HG03520 (cell line): ENCODE data around the gene SLC44A3.
A peak's percentile ranks its signal among the peaks of the same experiment; 100 is the strongest.

Experiments
- ATAC-seq: cut with Tn5 transposase; IDR thresholded peaks from one replicate; pipeline ENCODE4 v1.9.1; 2021; ENCODE audit warnings: mild to moderate bottlenecking, moderate library complexity; ENCODE audit not compliant: unreplicated experiment

Gene SLC44A3

GRCh38 chr1:94905207-94905606, 85.0 kb downstream of the SLC44A3 start:
- no peak for ATAC-seq

GRCh38 chr1:94906382-94906781, 86.2 kb downstream of the SLC44A3 start:
- no peak for ATAC-seq

GRCh38 chr1:94907136-94907535, 87.0 kb downstream of the SLC44A3 start:
- no peak for ATAC-seq

- ATAC-seq: no peak
Observed at GRCh38 chr1:94908190-94908589, 88.0 kb downstream of the SLC44A3 start.

GRCh38 chr1:94908965-94909364, 88.8 kb downstream of the SLC44A3 start:
- ATAC-seq: no peak

GRCh38 chr1:94909486-94909885, 89.3 kb downstream of the SLC44A3 start:
- ATAC-seq: no peak

- ATAC-seq: no peak
Observed at GRCh38 chr1:94912263-94913184, 92.4 kb downstream of the SLC44A3 start.

- ATAC-seq: no peak
Observed at GRCh38 chr1:94917251-94917650, 97.1 kb downstream of the SLC44A3 start.

- no peak for ATAC-seq
Observed at GRCh38 chr1:94919241-94920030, 99.3 kb downstream of the SLC44A3 start.

- ATAC-seq: no peak
Observed at GRCh38 chr1:94920061-94920460, 99.9 kb downstream of the SLC44A3 start.

- no peak for ATAC-seq
Observed at GRCh38 chr1:94921977-94922376, 101.8 kb downstream of the SLC44A3 start.

- ATAC-seq: no peak
Observed at GRCh38 chr1:94922761-94923331, 102.7 kb downstream of the SLC44A3 start.

GRCh38 chr1:94925004-94925403, 104.8 kb downstream of the SLC44A3 start:
- ATAC-seq: no peak

GRCh38 chr1:94925561-94926125, 105.5 kb downstream of the SLC44A3 start:
- no peak for ATAC-seq

GRCh38 chr1:94926126-94926914, 106.2 kb downstream of the SLC44A3 start:
- ATAC-seq: peak; percentile 32

GRCh38 chr1:94926915-94927404, 106.8 kb downstream of the SLC44A3 start, which contains the start of gene CNN3:
TSS of gene CNN3 (minus strand) at chr1:94927110. CDS start at chr1:94926894, 216 bp downstream.
- ATAC-seq: peak; percentile 86

GRCh38 chr1:94927405-94928175, 107.4 kb downstream of the SLC44A3 start:
- ATAC-seq: peak; percentile 7

- no peak for ATAC-seq
Observed at GRCh38 chr1:94928293-94928939, 108.3 kb downstream of the SLC44A3 start.
